ENCODE data around the gene TIPARP. TPM values are rescaled to one million over a fixed set of nuclear protein-coding genes. Genes with fewer than 3 reads are reported as not detected.
"Not testable (repeated sequence)": the region's sequence is repeated elsewhere in the genome, so short reads cannot be mapped to it uniquely, and the experiment has no call there.

The TIPARP gene
- total RNA-seq, 1 donor from 2014 or later: 34.0 TPM

DNA sequence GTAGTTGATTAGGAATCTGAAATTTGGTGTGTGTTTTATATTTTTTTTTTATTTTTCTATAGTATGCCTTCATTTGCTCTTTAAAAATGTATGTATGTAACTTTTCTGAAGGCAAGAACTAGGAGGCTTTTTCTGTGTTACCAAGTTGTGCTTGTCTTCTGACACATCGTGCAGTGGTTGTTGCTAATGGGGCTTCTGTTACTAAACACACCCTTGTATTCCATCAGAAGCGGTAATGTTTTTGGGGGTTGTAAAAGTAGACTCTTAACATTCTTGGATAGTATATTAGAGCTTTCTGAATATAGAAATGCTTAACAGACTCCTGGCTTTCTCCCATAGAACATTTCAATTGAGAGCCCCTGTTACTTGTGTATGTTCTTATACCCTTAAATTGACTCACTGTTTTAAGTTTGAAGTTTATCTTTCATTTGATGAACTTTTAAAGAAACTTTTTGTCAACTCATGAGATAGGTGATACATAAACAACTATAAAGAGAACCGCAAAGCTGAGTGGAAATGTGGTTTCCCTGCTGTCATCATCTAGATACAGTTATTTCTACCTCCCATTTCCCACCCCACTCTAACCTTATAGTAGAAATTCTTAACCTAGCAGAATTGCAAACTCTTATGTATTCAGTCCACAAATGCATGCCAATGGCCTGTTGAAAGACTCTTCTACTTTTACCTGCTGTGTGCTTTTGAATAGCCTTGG, 2.5 kb downstream of the TIPARP start:
- DNase-seq: no peak

DNA sequence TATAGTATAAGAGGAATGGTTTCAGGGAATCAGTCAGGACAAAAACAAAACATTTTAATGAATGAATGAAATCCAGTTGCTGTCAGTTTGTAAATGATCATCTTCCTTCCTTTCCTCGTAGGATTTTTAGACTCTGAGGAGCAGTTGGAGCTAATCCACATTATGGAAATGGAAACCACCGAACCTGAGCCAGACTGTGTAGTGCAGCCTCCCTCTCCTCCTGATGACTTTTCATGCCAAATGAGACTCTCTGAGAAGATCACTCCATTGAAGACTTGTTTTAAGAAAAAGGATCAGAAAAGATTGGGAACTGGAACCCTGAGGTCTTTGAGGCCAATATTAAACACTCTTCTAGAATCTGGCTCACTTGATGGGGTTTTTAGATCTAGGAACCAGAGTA, 3.1 kb downstream of the TIPARP start:
- no peak for DNase-seq

DNA sequence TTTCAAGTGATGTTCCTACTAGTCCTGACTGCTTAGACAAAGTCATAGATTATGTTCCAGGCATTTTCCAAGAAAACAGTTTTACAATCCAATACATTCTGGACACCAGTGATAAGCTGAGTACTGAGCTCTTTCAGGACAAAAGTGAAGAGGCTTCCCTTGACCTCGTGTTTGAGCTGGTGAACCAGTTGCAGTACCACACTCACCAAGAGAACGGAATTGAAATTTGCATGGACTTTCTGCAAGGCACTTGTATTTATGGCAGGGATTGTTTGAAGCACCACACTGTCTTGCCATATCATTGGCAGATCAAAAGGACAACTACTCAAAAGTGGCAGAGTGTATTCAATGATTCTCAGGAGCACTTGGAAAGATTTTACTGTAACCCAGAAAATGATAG, 3.8 kb downstream of the TIPARP start:
- DNase-seq: no peak

DNA sequence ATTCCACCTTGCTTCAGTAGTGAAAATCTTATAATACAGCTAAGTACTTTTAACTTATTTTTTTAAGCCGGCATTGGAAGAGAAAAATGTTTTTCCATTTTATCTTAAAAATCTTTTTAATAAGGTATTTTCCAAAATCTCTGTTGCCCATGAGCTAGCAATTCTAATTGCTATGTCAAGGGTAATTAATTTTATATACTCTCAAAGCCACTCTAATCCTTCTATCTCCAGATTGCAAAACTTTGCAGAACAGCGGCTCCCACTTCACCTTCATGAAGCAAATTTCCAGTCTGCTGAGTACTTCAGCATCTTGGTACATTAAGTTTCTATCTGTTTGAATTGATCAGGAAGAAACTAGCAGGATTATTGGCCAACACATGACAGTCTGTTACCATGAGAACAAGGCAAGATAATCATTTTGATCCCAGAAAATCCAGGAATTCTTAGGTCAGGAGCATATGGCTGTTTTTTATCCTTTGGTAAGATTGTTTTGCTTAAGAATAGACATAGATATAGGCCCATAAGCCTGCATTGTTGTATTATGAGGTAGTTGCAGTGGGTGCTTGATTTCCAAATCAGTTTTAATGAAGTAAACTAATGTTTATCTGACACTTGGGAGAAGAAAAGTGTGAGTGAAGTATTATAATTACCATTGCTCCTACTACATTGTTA, 6.0 kb downstream of the TIPARP start:
- no peak for DNase-seq

DNA sequence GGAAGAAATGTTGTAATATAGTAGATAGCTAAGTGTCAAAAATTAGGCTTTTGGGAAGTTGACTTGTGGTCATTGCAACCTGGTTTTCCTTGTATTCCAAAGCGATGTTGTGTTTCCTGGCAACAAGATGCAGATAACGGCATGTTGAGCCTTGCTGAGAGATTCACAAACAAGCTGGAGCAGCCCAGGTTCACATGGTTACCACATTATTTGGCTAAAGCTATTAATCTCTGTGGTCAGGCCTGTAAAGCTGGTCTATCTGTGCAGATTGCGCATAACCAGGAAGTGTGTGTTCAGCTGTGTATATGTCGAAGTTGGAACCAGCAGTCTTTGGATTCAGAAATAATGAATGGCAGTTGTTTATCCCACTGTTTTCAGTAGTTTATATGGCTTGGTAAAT, 6.6 kb downstream of the TIPARP start:
- no peak for DNase-seq

DNA sequence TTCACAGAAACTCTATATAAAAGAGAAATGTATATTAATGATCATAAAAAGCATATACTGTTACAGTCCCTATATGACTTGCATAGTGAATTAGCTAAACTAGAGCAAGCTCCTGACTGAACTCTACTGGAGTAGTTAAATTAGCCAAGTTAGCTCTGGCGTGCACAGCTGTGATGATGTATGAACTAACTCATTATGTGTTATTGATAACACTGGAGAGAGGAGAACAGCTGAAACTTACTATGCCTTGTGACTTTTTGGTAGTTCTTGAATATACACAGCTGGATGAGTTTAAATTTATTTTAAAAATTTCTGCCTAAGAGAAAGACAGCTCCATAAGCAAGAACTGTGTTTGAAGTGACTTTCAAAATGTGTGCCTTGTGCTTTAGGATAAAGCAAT, 8.1 kb downstream of the TIPARP start:
- DNase-seq: no peak

DNA sequence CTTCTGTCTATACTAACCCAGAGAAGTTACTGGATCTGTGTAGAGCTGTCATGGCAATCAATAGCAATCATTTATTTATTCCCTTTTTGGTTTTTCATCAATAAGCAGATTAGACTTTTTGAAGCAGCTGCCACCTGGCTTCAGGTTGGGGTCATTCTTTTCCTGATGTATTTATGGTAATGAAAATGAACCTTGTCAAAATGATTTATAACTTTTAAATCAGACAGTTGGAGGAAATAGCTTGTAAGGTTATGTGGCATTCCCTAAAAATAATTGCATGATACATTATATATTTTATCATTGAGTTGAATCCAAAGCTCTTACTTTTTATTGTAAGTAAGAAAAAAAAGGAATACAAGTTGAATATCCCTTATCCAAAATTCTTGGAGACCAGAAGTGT, 8.6 kb downstream of the TIPARP start:
- DNase-seq: no peak

DNA sequence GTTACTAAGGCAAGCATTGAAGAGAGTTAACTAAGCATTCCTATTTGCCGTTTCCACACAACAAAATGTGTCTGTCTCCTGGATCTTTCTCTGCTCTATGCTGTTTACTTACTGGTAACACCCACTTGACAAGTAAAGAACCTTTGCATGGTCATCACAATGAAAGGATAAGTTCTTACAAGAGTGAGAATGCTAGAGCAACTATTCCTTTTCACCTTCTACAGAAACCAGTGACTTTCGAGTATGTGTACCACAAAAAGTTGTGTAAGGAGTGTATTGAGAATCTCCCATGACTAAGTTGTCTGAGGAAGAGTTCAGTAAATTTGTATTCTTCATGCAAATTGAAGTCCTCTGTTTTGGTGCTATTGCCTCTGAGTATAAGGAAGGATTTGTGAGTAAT, 10.8 kb downstream of the TIPARP start:
- no peak for DNase-seq

DNA sequence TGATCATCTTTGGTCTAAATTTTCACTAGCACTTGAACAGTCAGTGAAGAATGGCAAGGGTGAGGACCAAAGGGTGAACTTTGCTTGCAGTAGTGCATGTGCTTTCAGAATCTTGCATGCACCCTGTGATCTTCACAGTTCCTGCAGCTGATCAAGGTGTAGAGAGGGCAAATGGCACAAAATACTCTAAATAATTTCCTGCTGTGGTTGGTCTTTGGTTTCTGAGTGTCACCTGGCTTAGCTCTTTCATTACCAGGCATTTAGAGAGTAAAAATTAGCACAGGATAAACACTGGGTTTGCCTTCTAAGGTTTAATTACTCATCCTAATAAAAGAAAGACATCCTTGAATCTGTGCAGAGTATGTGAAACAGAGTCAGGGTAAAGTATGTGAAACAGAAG, 11.4 kb downstream of the TIPARP start:
- no peak for DNase-seq

DNA sequence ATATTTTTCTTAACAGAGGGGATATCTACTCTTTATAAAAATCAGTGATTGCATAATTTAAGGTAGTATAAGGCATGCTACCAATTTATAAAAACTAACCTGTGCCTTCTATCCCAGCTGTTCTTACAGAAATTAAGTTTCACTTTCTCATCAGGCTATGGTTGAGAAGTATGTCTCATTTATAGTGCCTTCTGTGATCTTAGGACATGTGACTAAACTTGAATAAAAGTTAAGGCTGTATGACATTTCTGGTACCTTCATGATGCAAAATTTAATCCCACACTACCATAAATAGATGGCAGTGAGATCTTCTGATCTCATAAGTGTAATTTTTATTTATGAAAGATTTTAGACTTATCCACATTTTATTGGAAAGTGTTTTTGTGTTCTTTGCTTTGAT, 12.6 kb downstream of the TIPARP start:
- no peak for DNase-seq

DNA sequence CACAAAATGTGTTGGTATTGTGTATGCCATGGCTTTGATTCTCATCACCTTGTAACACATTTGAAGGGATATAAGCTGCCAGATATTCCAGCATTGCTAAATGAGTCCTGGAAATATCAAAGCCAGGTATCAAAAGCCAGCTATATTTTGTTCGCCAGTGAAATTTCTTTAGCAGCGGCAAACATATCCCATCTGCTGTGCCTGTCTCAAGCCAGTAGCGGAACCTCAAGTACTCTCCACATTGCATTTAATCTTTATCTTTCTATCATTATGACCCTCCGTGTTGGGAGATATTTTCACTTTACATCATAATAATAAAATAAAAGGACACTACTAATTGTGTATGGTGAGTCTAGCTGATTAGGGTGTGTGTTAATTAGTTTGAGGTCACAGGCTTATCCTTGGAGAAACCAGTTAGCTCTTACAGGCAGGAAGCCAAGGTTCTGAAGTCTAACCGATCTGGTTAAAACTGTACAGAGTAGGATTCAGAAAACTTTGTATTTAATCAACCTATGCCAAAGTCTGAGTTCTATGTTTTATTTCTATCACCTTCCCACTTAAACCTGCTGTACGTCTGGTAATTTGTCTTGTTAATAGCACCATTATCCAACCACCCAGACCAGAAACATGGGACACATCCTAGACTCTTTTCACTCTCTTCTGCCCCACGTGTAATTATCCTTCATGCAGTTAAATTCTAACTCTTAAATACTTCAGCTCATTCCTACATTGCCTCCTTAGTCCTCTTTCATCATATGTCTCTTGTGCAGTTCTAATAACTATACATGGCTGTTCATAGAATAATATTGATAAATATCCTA, 14.5 kb downstream of the TIPARP start:
- DNase-seq: no peak

DNA sequence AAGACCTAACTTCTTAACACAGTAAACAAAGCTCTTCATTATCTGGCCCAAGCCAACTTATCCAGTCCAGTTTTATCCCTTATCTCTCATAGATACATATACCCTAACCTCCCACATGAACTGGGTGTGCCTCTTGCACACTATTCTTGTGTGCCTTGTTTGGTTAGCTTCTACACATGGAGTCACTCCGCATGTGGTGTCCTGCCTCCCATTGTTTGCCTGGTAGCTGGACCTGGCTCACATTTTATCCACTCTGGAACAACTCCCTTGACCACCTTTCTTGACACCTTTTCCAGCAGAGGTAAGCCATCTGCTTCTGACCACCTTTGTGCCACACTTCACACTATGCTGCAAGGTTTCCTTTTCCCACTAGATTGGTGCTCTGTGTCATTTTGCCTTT, 15.2 kb downstream of the TIPARP start:
- no peak for DNase-seq

DNA sequence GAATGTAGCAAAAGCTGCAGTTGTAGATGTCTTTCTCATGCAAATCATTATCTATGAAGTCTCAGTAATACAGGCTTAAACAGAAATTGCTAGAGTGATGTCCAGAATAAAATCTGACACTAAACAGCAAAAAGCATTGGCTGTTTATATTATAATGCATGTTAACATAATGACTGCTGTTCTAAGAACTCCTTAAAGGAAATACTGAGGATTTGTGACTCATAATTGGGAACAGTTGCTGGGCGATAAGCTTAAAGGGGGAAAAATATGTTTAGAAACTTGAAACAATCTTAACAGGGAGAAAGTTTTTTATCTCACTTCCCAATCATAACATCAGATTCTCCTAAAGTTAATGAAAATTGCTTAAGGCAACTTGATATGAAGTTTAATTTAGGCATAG, 17.5 kb downstream of the TIPARP start:
- no peak for DNase-seq

DNA sequence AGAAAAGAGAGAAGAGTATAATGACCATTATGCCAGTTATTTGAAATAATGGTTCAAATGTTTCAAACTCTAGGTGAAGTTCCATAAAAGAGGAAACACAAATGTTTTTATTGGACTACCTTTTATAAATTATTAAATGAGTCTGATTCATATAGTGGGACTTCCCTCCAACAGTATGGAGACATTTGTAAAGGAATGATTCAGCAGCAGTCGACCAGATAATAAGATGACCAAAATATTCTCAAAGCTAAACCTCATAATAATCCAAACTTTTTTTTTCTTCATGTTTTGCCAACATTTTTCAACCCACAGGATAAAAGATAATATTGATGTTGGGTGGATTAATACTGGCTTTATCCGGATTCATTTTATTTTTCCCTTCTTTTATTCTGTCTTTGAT, 18.8 kb downstream of the TIPARP start:
- DNase-seq: no peak

DNA sequence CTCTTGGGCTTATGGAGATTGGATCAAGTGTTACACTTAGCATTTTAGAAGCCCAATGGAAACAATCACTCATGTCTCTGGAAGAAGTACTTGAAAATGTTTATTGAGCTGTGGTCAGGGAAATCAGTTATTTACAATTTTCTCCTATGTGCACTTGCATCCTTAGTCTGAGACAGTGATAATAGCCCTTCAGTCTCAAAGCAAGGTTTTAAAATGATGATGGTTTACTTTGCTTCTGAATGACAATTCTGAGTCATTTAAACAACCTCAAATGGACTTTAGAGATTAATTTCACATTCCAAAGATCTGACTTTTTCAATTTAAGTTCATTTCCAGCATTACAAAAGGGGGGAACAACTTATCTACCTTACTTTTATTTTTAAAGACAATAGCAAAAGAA, 20.1 kb downstream of the TIPARP start:
- DNase-seq: no peak

DNA sequence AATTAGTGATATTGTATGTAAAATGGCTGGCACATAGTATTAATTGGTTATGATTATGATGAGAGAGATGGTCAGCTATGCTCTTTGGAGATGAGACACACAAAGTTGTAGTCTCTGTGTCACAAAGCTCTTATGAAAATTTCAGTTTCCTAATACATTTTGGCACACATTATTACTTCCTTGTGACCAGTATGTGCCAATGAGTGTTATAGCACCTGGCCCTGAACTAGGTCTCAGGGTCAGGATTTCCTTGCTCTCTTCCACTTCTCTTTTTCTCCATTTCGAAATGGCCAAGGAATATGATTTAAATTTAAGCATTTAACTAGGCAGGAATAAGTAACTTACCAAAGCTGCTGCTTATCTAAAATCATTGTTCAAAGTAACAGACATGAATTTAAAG, 28.0 kb downstream of the TIPARP start:
- DNase-seq: no peak

DNA sequence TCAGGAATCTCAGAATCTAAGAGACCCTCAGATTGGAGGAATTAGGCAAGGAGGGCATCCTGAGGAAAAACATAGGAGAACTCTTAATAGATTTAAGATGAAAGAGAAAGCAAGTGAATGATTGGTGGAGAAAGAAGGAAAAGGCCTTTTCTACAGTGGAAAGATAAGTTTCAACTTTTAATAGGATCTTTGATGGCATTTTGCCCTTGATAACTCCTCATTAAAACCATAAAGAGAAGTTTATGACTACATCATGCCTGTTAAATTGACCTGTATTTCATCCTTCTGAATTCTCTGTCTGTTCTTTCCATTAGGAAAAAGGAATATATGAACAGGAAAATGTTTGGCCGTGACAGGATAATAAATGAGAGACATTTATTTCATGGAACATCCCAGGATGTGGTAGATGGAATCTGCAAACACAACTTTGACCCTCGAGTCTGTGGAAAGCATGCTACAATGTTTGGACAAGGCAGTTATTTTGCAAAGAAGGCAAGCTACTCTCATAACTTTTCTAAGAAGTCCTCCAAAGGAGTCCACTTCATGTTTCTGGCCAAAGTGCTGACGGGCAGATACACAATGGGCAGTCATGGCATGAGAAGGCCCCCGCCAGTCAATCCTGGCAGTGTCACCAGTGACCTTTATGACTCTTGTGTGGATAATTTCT, 30.1 kb downstream of the TIPARP start:
- DNase-seq: no peak

DNA sequence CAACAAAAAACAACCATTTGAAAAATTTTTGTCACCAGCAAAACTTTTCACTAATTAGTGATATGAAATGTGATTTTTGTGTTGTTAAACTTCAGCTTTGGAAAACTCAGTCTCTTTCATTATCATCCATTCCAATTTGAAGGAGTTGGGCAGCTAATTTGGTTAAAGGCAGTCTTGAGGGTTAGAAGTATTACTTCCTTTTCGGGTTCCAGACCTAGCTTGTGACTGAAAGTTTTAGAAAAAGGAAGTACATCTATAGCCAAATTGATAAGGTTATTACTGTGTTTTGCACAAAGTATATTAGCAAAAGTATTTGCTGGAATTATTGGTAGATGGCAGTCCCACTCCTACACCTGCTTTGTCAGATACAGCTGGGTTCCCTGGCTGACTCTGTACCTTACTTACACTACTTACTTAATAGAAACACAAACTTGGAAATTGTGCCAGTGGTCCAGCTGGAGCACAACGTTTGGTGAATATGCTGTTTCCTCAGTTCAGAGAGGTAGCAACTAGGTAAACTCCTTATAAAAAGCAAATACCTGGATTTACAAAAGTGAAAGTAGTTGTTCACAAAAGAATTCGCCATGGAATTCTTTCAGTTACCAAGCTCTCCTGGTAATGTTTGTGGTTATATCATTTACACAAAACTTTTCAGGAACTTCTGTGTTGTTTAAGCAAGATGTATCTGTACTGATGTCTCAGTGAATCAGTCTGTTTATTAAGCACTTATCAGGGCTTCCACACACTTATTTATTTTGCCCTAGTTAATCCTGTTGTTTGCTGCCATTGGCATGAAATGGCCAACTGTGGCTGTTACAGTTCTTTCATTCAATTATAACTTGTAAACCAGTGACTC, 31.6 kb downstream of the TIPARP start:
- no peak for DNase-seq

DNA sequence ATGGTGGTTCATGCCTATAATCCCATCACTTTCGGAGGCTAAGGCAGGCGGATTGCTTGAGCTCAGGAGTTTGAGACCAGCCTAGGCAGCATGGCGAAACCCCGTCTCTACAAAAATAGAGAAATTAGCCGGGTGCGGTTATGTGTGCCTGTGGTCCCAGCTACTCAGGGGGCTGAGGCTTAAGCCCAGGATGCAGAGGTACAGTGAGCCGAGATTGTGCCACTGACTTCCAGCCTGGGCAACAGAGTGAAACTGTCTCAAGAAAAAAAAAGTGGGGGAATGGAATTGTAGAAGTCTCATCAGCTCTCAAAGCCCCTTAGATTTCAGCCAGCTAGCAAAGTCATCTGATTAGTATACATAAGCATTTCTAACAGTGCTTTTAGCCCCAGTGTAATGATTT, 33.2 kb downstream of the TIPARP start:
- DNase-seq: no peak

DNA sequence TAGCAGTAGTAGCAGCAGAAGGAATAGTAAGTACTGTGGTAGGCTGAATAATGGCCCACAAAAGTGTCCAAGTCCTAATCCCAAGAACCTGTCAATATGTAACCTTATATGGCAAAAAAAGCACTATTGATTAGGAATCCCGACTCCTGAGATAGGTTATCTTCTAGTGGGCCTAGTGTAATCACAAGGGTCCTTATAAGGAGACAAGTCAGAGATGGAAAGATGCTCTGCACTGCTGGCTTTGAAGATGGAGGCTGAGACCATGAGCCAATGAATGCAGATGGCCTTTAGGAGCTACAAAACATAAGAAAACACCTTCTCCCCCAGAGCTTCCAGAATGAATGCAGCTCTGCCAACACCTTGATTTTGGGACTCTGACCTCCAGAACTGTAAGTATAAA, 36.0 kb downstream of the TIPARP start:
- no peak for DNase-seq

DNA sequence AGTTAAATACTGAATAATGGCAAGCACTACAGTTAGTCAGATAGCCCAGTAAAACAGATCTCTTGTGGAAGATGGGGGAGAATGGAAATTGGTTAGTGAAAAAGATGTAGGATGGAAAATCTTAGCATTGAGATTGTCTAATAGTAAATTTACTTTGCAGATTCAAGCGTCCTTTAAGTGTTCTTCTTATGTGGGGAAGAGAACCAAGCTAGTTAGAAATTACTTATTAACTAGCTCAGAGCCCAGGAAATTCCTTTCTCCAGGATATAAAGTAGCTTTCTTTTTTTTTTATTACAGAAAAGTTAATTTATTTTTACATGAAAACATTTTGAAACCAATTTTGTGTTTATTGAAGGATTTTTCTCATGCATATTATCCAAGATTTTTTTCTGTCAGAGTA, 36.7 kb downstream of the TIPARP start:
- no peak for DNase-seq

DNA sequence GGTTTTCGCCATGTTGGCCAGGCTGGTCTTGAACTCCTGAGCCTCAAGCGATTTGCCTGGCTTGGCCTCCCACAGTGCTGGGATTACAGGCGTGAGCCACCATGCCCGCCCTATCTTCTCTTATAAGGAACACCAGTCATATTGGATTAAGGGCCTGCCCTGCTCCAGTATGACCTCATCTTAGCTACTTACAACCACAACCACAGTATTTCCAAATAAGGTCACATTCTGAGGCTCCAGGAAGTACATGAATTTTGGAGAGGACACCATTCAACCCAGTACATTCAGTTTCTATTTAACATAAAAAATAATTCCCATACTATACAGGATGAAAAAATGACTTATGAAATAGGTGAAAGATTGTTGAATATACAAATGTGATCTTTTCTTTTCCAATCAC, 37.6 kb downstream of the TIPARP start:
- DNase-seq: not testable (repeated sequence)

Measured in occipital lobe (tissue), 2 donors.